Measurements from ENCODE around the gene MEG3. TPM values are rescaled to one million over a fixed set of nuclear protein-coding genes. Genes with fewer than 3 reads are reported as not detected.

Gene MEG3
- total RNA-seq, 1 donor from 2014 or later, result 7.4 TPM

DNA sequence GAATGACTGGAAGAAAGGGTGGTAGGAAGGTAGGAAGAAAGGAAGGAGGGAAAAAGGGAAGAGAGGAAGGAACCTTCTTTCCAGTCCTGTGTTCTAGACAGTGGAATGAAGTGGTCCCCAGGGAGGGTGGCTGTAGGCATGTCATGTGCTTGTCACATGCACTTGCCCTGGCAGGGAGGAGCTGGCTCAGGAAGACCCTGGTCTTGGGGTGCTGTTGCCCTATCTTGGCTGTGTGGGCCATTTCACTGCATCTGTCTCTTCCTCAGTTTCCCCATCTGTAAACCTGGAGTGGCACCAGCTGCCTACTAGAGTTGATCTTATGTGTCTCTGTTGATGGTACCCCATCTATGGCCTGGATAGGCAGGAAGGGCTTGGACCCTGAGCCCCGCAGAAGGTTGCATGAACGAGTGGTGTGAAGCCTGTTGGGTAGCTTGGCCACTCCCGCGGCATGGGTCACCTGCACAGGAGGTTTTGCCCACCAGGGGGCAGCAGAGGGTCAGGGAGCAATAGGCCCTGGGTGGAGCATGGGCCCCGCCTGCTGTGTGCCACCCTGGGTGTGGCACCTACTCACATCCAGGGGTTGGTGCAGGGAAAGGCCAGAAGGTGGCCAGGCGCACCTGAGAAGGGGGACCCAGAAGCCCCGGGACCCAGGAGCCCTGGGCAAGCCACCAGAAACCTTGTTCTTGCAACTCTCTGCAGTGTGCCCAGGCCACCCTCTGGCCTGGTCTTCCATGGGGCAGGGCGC is 25.1 kb downstream of the MEG3 start:
- ATAC-seq, result peak; percentile 97

DNA sequence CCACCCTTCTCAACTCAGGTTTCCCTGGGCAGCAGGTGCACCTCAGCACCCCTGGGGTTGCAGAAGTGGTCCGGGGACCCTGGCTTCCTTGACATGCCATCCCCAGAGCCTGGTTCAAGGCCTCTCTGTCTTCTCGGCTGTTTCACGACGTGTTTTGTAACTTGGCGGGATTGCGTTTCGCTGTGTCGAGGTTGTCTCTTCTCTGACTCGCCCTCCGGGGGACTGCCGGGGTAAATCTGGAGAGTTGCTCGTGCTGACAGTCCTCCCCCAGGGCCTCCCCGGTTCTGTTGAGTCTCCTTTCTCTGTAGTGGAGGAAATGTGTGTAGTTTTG is 25.6 kb downstream of the MEG3 start:
- no peak for ATAC-seq

DNA sequence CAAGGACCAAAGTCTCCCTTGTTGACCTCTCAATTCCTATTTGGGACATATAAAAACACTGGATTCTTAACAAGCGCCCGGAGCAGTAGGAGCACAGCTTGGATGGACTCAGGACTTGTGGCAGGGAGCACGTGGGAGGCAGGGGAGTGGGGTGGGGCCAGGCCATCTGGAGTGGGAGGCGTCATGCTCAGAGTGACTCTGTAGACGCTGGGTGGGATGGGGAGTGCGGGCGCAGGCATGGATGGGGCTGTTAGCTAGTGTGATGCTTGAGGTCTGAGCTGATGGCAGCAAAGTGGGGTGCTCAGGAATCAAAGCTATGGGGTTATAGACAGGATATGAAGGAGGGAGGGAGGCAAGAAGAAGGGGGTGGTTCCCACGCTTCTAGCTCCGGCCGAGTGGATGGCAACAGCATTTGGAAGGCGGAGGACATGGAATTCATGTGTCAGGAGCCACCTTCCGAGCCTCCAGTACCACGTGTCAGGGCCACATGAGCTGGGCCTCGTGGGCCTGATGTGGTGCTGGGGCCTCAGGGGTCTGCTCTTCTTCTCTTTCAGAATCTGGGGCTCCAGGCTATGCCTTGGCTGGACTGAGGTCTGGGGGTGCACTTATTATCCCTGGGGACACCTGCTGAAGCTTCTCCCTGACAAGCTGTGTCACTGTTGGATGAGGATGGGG is 26.2 kb downstream of the MEG3 start:
- ATAC-seq, result no peak

- no peak for ATAC-seq
Measured at GRCh38 chr14:100854435-100854834, 28.5 kb downstream of the MEG3 start.

DNA sequence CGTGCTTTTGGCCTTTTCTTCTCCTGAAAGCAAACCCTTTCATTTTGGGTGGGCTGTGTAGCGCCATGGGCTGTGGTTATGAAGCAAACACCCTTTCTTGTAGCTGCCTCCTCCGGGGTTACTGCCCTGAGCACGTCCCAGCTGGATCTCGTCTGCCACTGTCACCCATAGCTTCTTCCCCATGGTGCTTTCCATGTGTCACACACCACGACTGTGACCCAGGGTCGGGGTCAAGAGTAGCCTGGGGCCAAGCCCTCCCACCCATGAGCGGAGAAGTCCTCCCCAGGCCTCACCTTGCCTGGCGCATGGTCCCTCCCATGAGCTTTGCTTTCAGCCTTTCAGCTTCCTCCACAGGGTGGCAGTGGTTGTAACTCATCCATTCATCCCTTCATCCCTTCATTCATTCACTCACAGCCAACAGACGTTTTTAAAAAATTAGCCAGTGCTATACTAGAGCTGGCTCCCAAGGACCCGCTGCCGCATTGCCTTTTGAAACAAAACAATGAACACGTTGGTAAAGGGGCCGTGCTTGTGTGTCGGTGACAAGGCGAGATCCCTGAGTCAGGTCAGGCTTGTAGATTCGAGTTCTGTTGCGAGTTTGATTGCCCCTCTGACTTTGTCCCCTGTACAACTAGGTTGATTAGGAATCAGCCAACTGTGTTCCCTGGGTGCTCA is 29.5 kb downstream of the MEG3 start:
- ATAC-seq, result no peak

DNA sequence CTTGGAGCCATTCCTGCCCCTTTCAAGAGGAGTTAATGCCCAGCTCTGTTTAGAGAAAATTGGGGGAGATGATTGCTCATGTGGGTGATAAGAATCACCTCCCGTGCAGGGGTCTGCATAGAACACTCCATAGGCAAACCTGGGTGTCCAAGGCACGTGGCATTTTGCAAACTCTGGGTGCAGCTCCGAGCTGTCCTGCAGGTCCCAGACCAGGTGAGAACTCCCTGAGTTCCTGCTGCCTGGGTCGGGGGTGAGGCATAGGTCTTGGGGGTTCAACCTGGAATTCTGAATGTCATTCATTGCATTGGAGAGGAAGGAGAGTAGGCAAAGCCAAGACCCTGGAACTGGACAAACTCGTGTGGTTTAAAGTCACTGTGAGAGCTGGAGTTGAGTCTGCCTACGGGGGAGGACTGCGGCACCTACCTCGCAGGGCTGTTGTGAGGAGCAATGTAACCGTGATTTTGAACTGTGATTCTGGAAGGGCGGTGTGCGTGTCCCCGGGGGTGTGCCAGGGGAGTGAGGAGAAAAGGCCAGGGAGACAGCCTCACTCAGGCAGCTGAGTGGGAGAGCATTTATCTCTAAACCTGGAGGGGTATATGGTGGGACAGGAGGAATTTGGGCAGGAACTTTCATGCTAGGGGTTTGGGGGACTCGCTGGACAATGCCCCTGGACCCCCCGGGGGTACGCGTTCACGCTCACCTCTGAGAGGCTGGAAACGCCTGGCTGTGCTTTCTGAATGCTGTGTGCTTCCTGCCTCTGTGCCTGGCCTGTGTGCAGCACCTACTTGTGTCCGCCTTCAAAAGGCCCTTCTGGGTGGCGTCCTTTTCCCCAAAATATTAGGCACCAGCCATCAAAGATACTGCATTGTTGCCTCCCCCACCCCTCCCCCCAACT is 30.4 kb downstream of the MEG3 start:
- no peak for ATAC-seq

DNA sequence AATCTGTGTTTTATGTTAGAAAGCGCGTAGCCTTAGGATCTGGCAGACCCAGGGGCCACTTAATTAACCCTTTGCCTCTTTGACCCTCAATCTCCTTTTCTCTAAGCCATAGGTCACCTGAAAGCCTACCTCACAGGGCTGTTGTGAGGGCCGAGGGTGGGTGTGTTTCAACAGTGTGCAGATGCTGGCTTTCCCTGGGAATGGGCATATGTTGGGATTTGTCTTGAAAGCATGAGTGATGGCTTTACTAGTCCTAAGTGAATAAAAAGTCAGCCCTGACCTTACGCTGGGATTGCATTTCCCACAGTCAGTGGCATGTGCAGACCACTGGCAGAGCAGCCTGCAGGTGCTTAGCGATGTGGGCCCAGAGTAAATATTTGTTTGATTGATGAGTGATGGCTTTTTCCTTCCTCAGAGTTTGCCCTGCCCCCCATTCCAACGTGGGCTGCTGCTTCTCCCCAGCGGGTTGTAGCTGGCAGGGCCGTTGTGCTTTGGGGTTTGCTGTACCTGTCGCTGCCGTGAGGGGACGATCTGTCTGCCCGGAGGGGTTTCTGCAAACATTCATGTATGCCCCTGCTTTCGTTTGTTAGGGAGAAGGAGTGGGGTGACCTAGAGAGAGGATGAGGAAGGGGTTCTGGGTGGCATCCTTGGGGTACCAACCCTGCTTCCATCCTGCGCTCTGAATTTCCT is 31.5 kb downstream of the MEG3 start:
- ATAC-seq, result no peak

GRCh38 chr14:100857923-100858837 is 32.3 kb downstream of the MEG3 start:
- ATAC-seq, result no peak

GRCh38 chr14:100858838-100859220 is 32.9 kb downstream of the MEG3 start:
- ATAC-seq, result no peak

DNA sequence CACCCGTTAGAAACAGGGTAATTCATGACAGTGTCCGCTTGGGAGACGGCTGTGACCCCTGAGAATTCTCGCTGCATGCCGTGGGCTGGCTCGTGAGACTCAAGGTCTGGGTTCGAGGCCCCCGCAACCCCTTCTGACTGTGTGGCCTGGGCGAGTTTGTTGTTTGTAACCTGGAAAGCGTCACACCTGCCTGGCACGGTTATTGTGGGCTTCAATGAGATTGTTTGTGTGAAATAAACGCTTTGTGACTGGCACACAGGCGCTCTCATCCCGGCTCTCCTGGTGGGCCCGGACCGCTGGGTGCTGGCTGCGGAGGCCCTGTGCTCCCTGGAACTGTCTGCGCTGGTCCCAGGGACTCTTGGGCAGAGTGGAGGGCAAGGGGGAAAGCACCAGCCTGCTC is 33.9 kb downstream of the MEG3 start:
- no peak for ATAC-seq

DNA sequence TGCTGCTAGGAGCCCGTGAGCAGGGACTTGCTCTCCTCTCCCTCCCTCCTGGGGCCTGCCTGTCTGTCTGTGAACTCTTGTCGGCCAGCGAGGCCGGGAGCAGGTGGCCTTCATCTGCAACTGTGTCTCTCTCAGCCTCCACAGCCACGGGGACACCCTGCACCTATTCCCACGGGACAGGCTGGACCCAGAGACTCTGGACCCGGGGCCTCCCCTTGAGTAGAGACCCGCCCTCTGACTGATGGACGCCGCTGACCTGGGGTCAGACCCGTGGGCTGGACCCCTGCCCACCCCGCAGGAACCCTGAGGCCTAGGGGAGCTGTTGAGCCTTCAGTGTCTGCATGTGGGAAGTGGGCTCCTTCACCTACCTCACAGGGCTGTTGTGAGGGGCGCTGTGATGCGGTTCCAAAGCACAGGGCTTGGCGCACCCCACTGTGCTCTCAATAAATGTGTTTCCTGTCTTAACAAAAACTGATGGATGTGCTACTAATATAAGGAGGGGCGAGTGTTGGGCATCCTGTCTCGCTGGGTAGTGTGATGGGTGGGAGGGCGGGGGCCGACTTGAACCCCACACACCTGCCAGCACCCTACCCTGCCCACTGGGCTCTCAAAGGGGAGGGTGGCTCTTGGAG is 34.8 kb downstream of the MEG3 start:
- no peak for ATAC-seq

- no peak for ATAC-seq
Measured at GRCh38 chr14:100861188-100861936, 35.4 kb downstream of the MEG3 start.

DNA sequence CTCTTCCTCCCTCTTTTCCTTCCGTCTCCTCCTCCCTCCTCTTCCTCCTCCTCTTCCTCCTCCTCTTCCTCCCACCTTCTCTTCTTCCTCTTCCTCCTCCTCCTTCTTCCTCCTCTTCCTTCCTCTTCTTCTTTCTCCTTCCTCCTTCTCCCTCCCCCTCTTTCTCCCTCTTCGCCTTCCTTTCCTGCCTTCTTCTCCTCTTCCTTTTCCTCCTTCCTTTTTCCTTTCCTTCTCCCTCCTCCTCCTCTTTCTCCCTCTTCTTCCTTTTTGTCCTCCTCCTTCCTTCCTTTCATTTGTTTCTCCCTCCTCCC is 36.0 kb downstream of the MEG3 start:
- no peak for ATAC-seq

GRCh38 chr14:100862277-100862676 is 36.4 kb downstream of the MEG3 start:
- ATAC-seq, result no peak

- ATAC-seq, result no peak
Measured at GRCh38 chr14:100862793-100863192, 36.9 kb downstream of the MEG3 start.

GRCh38 chr14:100864206-100864605 is 38.3 kb downstream of the MEG3 start:
- no peak for ATAC-seq

GRCh38 chr14:100864960-100865681 is 39.2 kb downstream of the MEG3 start:
- ATAC-seq, result no peak

- ATAC-seq, result no peak
Measured at GRCh38 chr14:100865682-100866591, 40.0 kb downstream of the MEG3 start.

All from esophagus mucosa (tissue), 1 donor.